ENCODE results near the gene PIM1.

PIM1 gene

GRCh38 chr6:37138856-37139229 lies 31.1 kb upstream of the PIM1 start:
- no peak for DNase-seq

- no peak for DNase-seq
Measured at GRCh38 chr6:37139230-37139962, 30.6 kb upstream of the PIM1 start.

- DNase-seq, result no peak
Measured at GRCh38 chr6:37140145-37140544, 29.8 kb upstream of the PIM1 start.

GRCh38 chr6:37141281-37142049 lies 28.5 kb upstream of the PIM1 start:
- DNase-seq, result peak; percentile 34

- DNase-seq, result no peak
Measured at GRCh38 chr6:37142050-37142614, 27.8 kb upstream of the PIM1 start.

GRCh38 chr6:37143585-37143984 lies 26.4 kb upstream of the PIM1 start:
- DNase-seq, result no peak

GRCh38 chr6:37145443-37145842 lies 24.5 kb upstream of the PIM1 start:
- no peak for DNase-seq

- no peak for DNase-seq
Measured at GRCh38 chr6:37146735-37147157, 23.2 kb upstream of the PIM1 start.

GRCh38 chr6:37149745-37150144 lies 20.2 kb upstream of the PIM1 start:
- no peak for DNase-seq

- DNase-seq, result no peak
Measured at GRCh38 chr6:37150314-37150713, 19.6 kb upstream of the PIM1 start.

- no peak for DNase-seq
Measured at GRCh38 chr6:37155394-37156312, 14.3 kb upstream of the PIM1 start.

- DNase-seq, result no peak
Measured at GRCh38 chr6:37158508-37158907, 11.4 kb upstream of the PIM1 start.

GRCh38 chr6:37160922-37161778 lies 8.8 kb upstream of the PIM1 start:
- no peak for DNase-seq

- no peak for DNase-seq
Measured at GRCh38 chr6:37162740-37163139, 7.2 kb upstream of the PIM1 start.

- peak; percentile 8 for DNase-seq
Measured at GRCh38 chr6:37168163-37168758, 1.7 kb upstream of the PIM1 start.

- DNase-seq, result peak; percentile 44
Measured at GRCh38 chr6:37168811-37169495, 999 bp upstream of the PIM1 start.

- DNase-seq, result no peak
Measured at GRCh38 chr6:37170273-37171200, 585 bp downstream of the PIM1 start.

GRCh38 chr6:37171201-37171969 lies 1.4 kb downstream of the PIM1 start:
- no peak for DNase-seq
